MCF 10A (cell line): ENCODE results near the gene IPO4. TPM values are rescaled to one million over a fixed set of nuclear protein-coding genes. Genes with fewer than 3 reads are reported as not detected.

Source experiments
- BruUV-seq: library from RNA; stranded (reverse); fragments of 400-500 nt; replicated peaks from 2 replicates; lab custom pipeline; 2021; lab: Mats Ljungman, UMichigan
- CTCF ChIA-PET: fragments of 300-600 bp; sonication (Branson Sonifier 250); formaldehyde crosslinking; extraction: SDS; loops from one replicate; lab custom pipeline; 2021; ENCODE audit warnings: antibody characterized with exemption, inconsistent platforms; lab: Yijun Ruan, JAX
- POLR2A ChIA-PET: fragments of 300-600, 350-650 bp; sonication (Branson Sonifier 250); formaldehyde crosslinking; extraction: SDS; loops from one replicate; lab custom pipeline; 2020; ENCODE audit warnings: antibody characterized with exemption, inconsistent platforms; lab: Yijun Ruan, JAX
- DNase-seq: peaks from one replicate; pipeline ENCODE4 v3.0.0-alpha.2; 2018; ENCODE audit not compliant: unreplicated experiment
- H3K27ac Mint-ChIP-seq: one replicate; pipeline ENCODE4 v1.8.0; 2022; ENCODE audit warnings: mild to moderate bottlenecking, low read depth, mixed read lengths; ENCODE audit not compliant: unreplicated experiment
- H3K27me3 Mint-ChIP-seq: one replicate; pipeline ENCODE4 v1.8.0; 2022; ENCODE audit warnings: mixed read lengths; ENCODE audit not compliant: insufficient read depth, unreplicated experiment
- H3K36me3 Mint-ChIP-seq: one replicate; pipeline ENCODE4 v1.8.0; 2022; ENCODE audit warnings: mild to moderate bottlenecking, moderate library complexity, mixed read lengths; ENCODE audit not compliant: insufficient read depth, unreplicated experiment
- H3K4me1 Mint-ChIP-seq: one replicate; pipeline ENCODE4 v1.8.0; 2022; ENCODE audit warnings: mixed read lengths; ENCODE audit not compliant: insufficient read depth, unreplicated experiment
- H3K4me3 Mint-ChIP-seq: one replicate; pipeline ENCODE4 v1.8.0; 2022; ENCODE audit warnings: mild to moderate bottlenecking, moderate library complexity, mixed read lengths; ENCODE audit not compliant: unreplicated experiment
- H3K9me3 Mint-ChIP-seq: one replicate; pipeline ENCODE4 v1.8.0; 2022; ENCODE audit warnings: mixed read lengths; ENCODE audit not compliant: unreplicated experiment
- CTCF ChIP-seq: fragments of 200-600 bp; IDR thresholded peaks from one replicate; pipeline ENCODE4 v1.8.0; 2022; ENCODE audit warnings: antibody characterized with exemption, mild to moderate bottlenecking; ENCODE audit not compliant: unreplicated experiment
- intact Hi-C: fragments of 100-400 bp; cut with micrococcal nuclease; formaldehyde crosslinking; loops from 2 replicates; pipeline ENCODE4 v1.14.1; 2022
- total RNA-seq: library from RNA; stranded (reverse); gene quantifications from 2 replicates; pipeline ENCODE4 v1.2.3, GENCODE V29; 2022

IPO4 gene
- total RNA-seq, 1 experiment from 2014 or later: 100 TPM

GRCh38 chr14:24236689-24237462 is 48.3 kb upstream of the IPO4 start:
- Mint-ChIP-seq H3K4me3 (no peak overlapping the region), H3K27me3 (no peaks in the 10 kb centered on the region), H3K27ac (no peak overlapping the region), H3K36me3 (peaks cover 56% of the 10 kb centered on the region), H3K9me3 (no peaks in the 10 kb centered on the region), H3K4me1 (peaks cover 42% of the 10 kb centered on the region)
- ChIA-PET POLR2A (interaction anchor here (1.0 to 3.1 kb wide), 10 partner anchors 9 to 63 kb away, joined by 3 to 11 read pairs (median 4); partner anchors contain the start of genes DHRS1, NOP9, RABGGTA and TGM1), CTCF (interaction anchor here (0.7 to 17.7 kb wide), 6 partner anchors 21 to 199 kb away, joined by 3 to 457 read pairs (median 34); partner anchors contain the start of genes CIDEB, DHRS1, LTB4R2 and NOP9)
- intact Hi-C loops: no loop called here
- DNase-seq: no peak
- no peak for TF ChIP-seq CTCF
- BruUV-seq: no TSS peak

GRCh38 chr14:24235804-24236688 is 47.4 kb upstream of the IPO4 start:
- Mint-ChIP-seq H3K4me3 (no peak overlapping the region), H3K36me3 (peaks cover 58% of the 10 kb centered on the region), H3K27ac (no peak overlapping the region), H3K4me1 (peaks cover 42% of the 10 kb centered on the region), H3K27me3 (no peaks in the 10 kb centered on the region), H3K9me3 (no peaks in the 10 kb centered on the region)
- ChIA-PET POLR2A (interaction anchor here (0.9 to 2.1 kb wide), 10 partner anchors 7 to 63 kb away, joined by 3 to 9 read pairs (median 4); partner anchors contain the start of genes CHMP4A, TINF2 and TM9SF1), CTCF (interaction anchor here (1.1 to 17.7 kb wide), 6 partner anchors 22 to 200 kb away, joined by 4 to 457 read pairs (median 35); partner anchors contain the start of genes CIDEB, DHRS1, LTB4R2 and NOP9)
- DNase-seq: no peak
- no TSS peak for BruUV-seq
- intact Hi-C loops: no loop called here
- TF ChIP-seq CTCF: no peak

GRCh38 chr14:24234095-24235005 is 45.7 kb upstream of the IPO4 start:
- CTCF ChIA-PET: interaction anchor here (0.7 to 17.7 kb wide), 8 partner anchors 8 to 444 kb away, joined by 3 to 457 read pairs (median 10); partner anchors contain the start of genes CIDEB, DHRS1, LTB4R2 and MDP1
- POLR2A ChIA-PET: interaction anchor here (0.7 to 2.8 kb wide), 15 partner anchors 8 to 93 kb away, joined by 3 to 45 read pairs (median 5); partner anchors contain the start of genes CHMP4A, EMC9, LTB4R2 and MDP1
- Mint-ChIP-seq H3K27me3 (no peaks in the 10 kb centered on the region), H3K27ac (no peak overlapping the region), H3K4me1 (peaks cover 42% of the 10 kb centered on the region), H3K9me3 (no peaks in the 10 kb centered on the region), H3K36me3 (peaks cover 54% of the 10 kb centered on the region), H3K4me3 (peak overlapping the region; percentile 77)
- TF ChIP-seq CTCF: no peak
- no TSS peak for BruUV-seq
- no peak for DNase-seq
- intact Hi-C loops: no loop called here
